Psoas muscle (tissue), 8 donors: Measurements from ENCODE around the gene CUEDC1. TPM values are rescaled to one million over a fixed set of nuclear protein-coding genes. Genes with fewer than 3 reads are reported as not detected.
A peak's percentile ranks its signal among the peaks of the same experiment; 100 is the strongest.

Experiments used
- ATAC-seq, 4 donors: fragments of 200-7000 bp; cut with Tn5 transposase; one replicate each; pipeline ENCODE4 v1.9.1; 2020; ENCODE audit warnings: moderate library complexity in 3 of 4, mild to moderate bottlenecking in 2 of 4
- DNase-seq, 2 donors: peaks; one replicate each; pipeline ENCODE4 v3.0.0-alpha.2; 2020
- H3K27ac ChIP-seq: fragments of 200-600 bp; one replicate; pipeline ENCODE4 v1.8.0; 2022
- H3K27me3 ChIP-seq, 3 donors: fragments of 200-600 bp in 1 of 3; one replicate each; pipeline versions ENCODE4 v1.6.1 to v1.8.0; 2013 to 2022; ENCODE audit warnings: low read length in 2 of 3, mild to moderate bottlenecking in 2 of 3, moderate library complexity in 1 of 3; ENCODE audit not compliant: insufficient read depth in 3 of 3
- H3K36me3 ChIP-seq, 2 donors: fragments of 200-600 bp in 1 of 2; one replicate each; pipeline versions ENCODE4 v1.6.1 to v1.8.0; 2013 to 2022; ENCODE audit warnings: low read depth in 1 of 2, mild to moderate bottlenecking in 1 of 2, moderate library complexity in 1 of 2; ENCODE audit not compliant: insufficient read depth in 1 of 2
- H3K4me1 ChIP-seq: fragments of 200-600 bp; one replicate; pipeline ENCODE4 v1.8.0; 2022
- H3K4me3 ChIP-seq: fragments of 200-600 bp; one replicate; pipeline ENCODE4 v1.8.0; 2022; ENCODE audit warnings: mild to moderate bottlenecking
- H3K9me3 ChIP-seq: fragments of 200-600 bp; one replicate; pipeline ENCODE4 v1.8.0; 2022
- WGBS, 3 donors: extraction: QIAGEN DNeasy Blood & Tissue Kit; methylation state at CpG; one replicate each; pipeline versions ENCODE4 v1.1.6 to v1.1.7; 2013; 5-methylcytosine and 5-hydroxymethylcytosine counted together
- intact Hi-C, 2 donors: fragments of 100-400 bp; cut with DNase I; formaldehyde crosslinking; loops; one replicate each; pipeline versions ENCODE4 v1.11.0 to v1.14.2; 2022
- polyA plus RNA-seq, 3 donors: library from polyadenylated mRNA; stranded (reverse); fragments of 200-250 nt; gene quantifications; one replicate each; pipeline ENCODE4 v1.2.3, GENCODE V29; 2013
- total RNA-seq, 4 donors: library from RNA; stranded (reverse); fragmentation: NEBNext Ultra II Directional in 2 of 4; extraction: Animal tissue kit (Norgen Biotek cat#: 25700) in 2 of 4; gene quantifications; one replicate each; pipeline versions ENCODE4 v1.2.1 to v1.2.4, GENCODE V29; 2021 to 2023
- TF ChIP-seq, protein P1 (sequence below): fragments of 200-600 bp; IDR thresholded peaks from one replicate; pipeline ENCODE4 v1.8.0; 2022; ENCODE audit warnings: antibody characterized with exemption
- donor health status: healthy with polysubstance abuse.
- donor health status: DM: no; HTN: no; CAD: no; lungs with moderate emphysema.
- donor health status: Bipolar disorder and iron deficiency.
- donor health status: healthy.
- donor health status: DM: yes; HTN: yes; CAD: no.
- donor health status: DM: no; HTN: no; CAD: no.
- donor health status: DM: no; HTN: no; CAD: no.
- donor health status: DM: yes; HTN: yes; CAD: no.

CUEDC1 gene
- total and polyA plus RNA-seq, 7 donors = 28.0 to 67.2 (median 46.4) TPM

GRCh38 chr17:57986841-57987580 is 31.8 kb upstream of the CUEDC1 start:
- ATAC-seq (peak; percentile 15 to 53 (median 41)), DNase-seq (peak; percentile 35 to 66)
- peaks cover 0 to 8% of the 10 kb centered on the region in 2 donors for H3K36me3 ChIP-seq
- TF ChIP-seq, protein P1, sequence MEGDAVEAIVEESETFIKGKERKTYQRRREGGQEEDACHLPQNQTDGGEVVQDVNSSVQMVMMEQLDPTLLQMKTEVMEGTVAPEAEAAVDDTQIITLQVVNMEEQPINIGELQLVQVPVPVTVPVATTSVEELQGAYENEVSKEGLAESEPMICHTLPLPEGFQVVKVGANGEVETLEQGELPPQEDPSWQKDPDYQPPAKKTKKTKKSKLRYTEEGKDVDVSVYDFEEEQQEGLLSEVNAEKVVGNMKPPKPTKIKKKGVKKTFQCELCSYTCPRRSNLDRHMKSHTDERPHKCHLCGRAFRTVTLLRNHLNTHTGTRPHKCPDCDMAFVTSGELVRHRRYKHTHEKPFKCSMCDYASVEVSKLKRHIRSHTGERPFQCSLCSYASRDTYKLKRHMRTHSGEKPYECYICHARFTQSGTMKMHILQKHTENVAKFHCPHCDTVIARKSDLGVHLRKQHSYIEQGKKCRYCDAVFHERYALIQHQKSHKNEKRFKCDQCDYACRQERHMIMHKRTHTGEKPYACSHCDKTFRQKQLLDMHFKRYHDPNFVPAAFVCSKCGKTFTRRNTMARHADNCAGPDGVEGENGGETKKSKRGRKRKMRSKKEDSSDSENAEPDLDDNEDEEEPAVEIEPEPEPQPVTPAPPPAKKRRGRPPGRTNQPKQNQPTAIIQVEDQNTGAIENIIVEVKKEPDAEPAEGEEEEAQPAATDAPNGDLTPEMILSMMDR = no peak
- no peaks in the 10 kb centered on the region for H3K9me3 ChIP-seq
- WGBS, 3 donors = 0% methylated on average over 38 of the region's 38 CpGs
- H3K4me1 ChIP-seq = peaks cover 78% of the 10 kb centered on the region
- intact Hi-C loops = loop anchor here (1.0 to 5.0 kb wide), 4 partner anchors 38 to 95 kb away; no protein-coding TSS in a partner anchor
- H3K27me3 ChIP-seq = no peaks in the 10 kb centered on the region
- peak overlapping the region; percentile 94 for H3K27ac ChIP-seq
- H3K4me3 ChIP-seq = peak overlapping the region; percentile 86

DNA sequence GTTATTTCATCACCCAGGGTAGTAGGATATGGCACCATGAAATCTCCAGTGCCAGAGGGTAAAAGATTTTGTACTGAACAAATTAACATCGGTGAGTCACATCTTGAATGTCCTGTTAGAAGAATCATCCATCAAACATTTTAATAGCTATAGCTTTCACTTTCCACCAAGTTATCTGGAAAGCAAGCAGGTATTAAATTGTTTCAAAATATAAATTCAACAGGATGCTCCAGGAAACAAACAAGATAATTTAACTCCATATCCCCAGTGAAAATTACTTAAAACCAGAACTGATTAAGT is 30.4 kb upstream of the CUEDC1 start:
- ATAC-seq (peak in 2 of 4 donors; percentile 34 to 54), DNase-seq (no peak)
- WGBS, 3 donors = 3 to 5% (median 5%) methylated on average over 1 of the region's 1 CpG
- intact Hi-C loops = loop anchor here in 1 of 2 donors (5.0 kb wide), 2 partner anchors 38 to 93 kb away; no protein-coding TSS in a partner anchor
- H3K27ac ChIP-seq = peak overlapping the region; percentile 94
- TF ChIP-seq, protein P1 = no peak
- peak overlapping the region; percentile 86 for H3K4me3 ChIP-seq
- no peaks in the 10 kb centered on the region for H3K27me3 ChIP-seq
- H3K36me3 ChIP-seq = peaks cover 0 to 22% of the 10 kb centered on the region in 2 donors
- peaks cover 78% of the 10 kb centered on the region for H3K4me1 ChIP-seq
- H3K9me3 ChIP-seq = no peaks in the 10 kb centered on the region

- intact Hi-C loops = loop anchor here in 1 of 2 donors (5.0 kb wide), 2 partner anchors 38 to 93 kb away; no protein-coding TSS in a partner anchor
- ATAC-seq = no peak
- TF ChIP-seq, protein P1 = no peak
- WGBS, 3 donors = 28 to 37% (median 29%) methylated on average over 4 of the region's 4 CpGs
- H3K27ac ChIP-seq = peak overlapping the region; percentile 94
- H3K36me3 ChIP-seq = peaks cover 0 to 27% of the 10 kb centered on the region in 2 donors
- H3K4me3 ChIP-seq = peak overlapping the region; percentile 86
- DNase-seq = no peak
- H3K9me3 ChIP-seq = no peaks in the 10 kb centered on the region
- peaks cover 78% of the 10 kb centered on the region for H3K4me1 ChIP-seq
- no peaks in the 10 kb centered on the region for H3K27me3 ChIP-seq
Observed at GRCh38 chr17:57984936-57985674, 29.9 kb upstream of the CUEDC1 start.

DNA sequence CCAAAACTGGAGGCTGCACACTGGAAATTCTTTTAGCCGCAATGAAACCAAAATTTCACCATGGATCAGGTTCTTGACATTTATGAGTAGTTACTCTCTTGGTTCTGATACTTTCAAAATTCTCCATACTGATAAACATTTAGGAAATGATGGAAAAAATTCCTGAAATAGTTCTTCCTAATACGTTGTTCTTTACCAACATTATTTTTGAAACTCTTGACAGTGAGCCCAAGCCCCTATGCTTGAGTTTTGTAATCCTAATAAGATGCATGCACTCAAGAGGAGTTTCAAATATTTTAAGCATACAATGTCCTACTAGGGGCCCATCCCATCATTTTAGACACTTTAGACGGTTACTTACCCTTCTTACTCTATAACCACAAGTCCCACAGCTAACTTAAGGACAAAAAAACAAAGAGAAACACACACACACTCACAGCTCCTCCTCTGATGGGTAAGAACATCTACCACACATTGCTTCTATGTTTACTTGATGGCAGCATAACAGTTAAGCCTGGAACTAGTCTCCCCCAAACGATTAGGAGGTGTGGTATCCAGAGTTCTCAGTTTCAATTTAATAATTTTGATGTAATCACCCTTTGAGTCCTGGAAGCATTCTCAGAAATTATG is 29.2 kb upstream of the CUEDC1 start:
- TF ChIP-seq, protein P1 = no peak
- 15 to 26% (median 20%) methylated on average over 4 of the region's 4 CpGs for WGBS, 3 donors
- DNase-seq (no peak), ATAC-seq (no peak)
- intact Hi-C loops = no loop called here
- Histone ChIP-seq H3K4me1 (peaks cover 75% of the 10 kb centered on the region), H3K4me3 (peak overlapping the region; percentile 86), H3K36me3 (peaks cover 0 to 34% of the 10 kb centered on the region in 2 donors), H3K27me3 (no peaks in the 10 kb centered on the region), H3K27ac (peak overlapping the region; percentile 94), H3K9me3 (no peaks in the 10 kb centered on the region)
